Measurements from ENCODE around the gene NPIPB12.
"Not testable (repeated sequence)": the region's sequence is repeated elsewhere in the genome, so short reads cannot be mapped to it uniquely, and the experiment has no call there.

NPIPB12 gene

DNA sequence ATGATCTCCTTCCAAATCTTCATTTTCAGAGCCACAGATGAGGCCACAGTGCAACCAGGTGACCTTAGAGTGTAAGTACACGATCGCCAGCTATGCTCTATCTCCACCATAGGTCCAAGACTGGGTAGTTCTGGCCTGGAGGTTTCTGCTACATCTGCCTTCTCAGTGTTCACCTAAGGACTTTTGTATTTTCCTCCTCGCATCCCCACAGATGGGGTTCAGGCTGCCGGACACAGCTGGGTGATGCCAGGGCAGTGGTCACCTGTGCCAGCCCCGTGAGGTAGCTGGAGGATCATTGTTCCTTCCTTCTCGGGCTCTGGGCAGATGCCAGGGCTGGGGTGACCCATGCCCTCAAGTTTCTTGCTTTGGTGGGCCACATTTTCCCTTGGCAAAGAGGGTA lies at the start of gene NPIPB12:
NPIPB12 (minus strand) TSS at position 101 of the 400 bp plus-strand sequence.
- not testable (repeated sequence) for DNase-seq (ENCODE audit: low spot score)

DNA sequence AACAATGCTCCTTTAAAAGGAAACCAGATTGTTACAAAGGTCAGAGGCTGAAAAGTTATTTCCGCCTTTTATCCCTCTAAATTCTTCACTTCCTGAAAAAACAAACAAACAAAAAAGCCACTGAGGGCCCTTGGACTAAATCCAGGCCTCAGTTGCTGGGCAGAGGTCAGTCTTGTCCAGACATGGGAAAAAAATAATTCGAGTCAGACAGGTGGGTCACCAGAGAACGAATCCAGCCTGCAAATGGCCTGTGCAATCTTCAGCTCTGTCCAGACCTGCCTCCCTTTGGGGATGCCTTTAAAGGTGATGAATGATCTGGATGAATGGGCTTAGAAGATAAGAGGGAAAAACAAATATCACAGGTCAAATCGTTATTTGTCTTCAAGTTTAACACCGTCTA lies 15.3 kb upstream of the NPIPB12 start:
- DNase-seq (ENCODE audit: low spot score): not testable (repeated sequence)

DNA sequence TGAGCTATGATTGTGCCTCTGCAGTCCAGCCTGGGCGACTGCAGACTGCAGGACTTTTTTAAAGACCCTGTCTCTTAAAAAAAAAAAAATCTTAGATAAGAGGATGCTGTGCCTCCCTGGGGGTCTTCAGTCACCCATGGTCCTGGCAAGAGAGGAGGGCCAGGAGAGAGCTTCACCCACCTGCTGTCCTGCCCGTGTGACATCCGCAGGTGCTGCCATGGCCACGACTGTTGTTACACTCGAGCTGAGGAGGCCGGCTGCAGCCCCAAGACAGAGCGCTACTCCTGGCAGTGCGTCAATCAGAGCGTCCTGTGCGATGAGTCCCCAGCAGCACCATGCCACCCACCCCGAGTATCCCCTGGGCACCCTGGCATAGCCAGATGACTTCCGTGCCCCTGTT lies 23.9 kb downstream of the NPIPB12 start:
- not testable (repeated sequence) for DNase-seq (ENCODE audit: low spot score)

DNA sequence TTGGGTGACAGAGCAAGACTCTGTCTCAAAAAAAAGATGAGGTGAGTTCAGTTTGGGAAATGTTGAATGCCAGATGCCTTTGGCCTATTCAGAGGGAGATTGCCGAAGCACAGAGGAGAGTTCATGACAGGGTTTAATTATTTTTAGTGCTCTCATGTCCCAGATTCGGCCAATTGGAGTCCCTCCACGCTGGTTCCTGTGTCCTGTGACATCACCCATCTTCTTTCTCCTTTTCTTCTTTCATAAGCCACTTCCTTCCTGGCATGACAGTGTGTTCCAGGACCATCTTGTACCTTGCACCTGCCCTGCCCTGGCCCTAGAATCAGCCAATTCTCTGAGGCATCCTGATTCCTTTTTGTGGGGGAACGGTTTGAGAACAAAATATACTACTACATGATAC lies 34.1 kb downstream of the NPIPB12 start:
- DNase-seq (ENCODE audit: low spot score): not testable (repeated sequence)

DNA sequence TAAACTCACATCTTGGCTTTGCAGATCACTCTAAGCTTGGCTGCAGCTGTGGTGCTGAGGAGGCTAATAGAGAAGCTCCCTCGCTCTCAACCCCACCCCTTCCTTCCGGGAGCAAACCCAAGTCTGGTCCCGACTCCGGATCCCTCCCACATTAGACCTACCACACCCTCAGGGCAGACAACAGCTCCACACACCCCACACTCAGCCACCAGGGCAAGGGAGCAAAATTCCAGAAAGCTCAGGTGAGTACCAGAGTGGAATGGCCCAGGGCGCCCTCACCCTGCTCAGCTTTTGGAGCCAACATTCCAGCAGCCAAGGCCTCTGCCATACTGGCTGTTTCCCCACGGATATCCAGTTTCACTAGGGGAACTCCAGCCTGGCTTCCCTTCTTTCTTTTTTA lies 36.5 kb downstream of the NPIPB12 start:
- DNase-seq (ENCODE audit: low spot score): not testable (repeated sequence)

DNA sequence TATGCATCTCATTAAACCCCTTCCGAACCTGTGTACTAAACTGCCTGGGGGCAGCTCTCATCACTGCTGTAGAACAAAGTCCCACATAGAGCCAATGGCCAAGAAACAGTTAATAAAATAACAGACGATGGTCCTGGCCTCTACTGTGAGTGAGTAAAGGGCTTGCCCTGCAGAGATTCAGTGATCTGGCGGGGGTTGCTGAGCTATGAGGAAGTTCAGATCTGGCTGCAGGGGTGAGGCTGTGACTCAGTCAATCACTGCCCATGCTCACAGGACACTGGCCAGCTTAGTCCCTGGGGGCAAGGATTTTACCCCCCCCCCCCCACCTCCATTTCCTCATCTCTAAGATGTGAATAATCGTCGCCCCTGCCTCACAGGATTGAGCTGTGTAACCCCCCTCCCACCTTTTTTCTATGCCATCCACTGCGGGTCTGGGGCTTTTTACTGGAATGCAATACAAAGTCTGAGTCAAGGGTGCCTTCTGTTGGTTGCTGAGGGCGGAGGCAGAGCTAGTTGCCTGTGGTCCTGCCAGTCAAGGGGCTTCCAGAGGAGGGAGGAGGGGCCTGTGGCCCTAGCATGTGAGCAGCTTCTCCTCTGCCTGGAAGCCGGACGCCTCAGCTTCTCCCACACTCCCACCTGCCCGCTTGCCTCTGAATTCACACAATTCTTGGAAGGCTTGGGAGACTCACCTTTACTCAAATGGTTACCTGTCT lies 38.4 kb downstream of the NPIPB12 start:
- not testable (repeated sequence) for DNase-seq (ENCODE audit: low spot score)

DNA sequence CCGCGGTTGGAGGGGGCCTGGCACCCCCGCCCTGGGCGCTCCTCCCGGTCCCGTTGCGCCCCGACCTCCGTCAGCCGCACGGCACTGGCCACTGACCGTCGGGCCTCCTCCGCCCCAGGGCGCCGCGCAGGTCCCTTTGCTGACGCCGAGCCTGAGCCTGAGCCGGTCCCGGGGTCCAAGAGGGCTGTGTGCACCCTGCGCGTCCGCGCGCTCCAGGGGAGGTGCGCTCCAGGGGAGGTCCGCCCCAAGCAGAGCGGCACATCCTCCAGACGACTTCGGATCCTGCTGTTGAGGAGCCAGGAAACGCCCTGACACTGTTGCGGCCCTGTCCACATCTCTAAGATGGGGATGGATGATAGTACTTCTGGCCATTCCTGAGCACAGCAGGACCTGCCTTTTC lies 39.3 kb downstream of the NPIPB12 start:
- not testable (repeated sequence) for DNase-seq (ENCODE audit: low spot score)

DNA sequence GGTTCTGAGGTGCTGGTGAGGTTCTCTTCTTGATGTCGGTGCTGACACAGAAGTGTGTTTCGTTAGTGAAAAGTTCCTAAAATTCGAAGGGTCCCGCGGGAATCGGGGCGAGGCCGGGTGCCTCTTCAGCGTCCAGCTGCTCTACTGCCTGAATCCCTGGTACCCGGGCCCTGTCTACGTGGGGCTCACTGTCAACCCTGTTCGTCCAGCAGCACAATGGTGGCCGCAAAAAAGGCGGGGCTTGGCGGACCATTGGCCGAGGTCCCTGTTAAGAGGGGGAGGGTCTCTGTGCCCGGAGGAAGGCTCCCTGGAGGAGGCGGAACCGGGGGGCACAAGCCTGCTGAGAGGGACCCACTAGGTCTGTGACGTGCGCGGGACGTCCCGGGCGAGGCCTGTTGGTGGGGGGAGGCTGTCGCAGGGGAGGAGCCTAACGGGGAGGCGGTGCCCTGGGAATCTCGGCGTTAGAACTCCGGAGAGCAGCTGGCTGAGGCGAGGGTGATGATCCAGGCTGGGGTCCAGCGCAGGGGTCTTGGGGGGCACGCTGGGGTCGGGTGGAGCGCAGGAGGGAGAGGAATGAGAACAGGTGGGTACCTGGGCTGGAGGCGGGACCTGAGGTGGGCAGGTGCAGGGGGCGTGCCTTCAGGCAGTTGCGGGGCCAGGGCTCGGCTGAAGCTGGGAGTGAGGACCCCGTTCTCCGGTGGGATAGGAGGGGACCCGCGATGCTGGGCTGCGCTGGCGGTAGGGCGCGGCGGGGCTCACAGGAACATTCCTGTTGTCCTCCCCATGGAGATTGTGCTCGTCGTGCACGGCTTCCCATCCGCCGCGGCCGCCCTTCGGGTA lies 40.0 kb downstream of the NPIPB12 start:
- DNase-seq (ENCODE audit: low spot score): not testable (repeated sequence)

DNA sequence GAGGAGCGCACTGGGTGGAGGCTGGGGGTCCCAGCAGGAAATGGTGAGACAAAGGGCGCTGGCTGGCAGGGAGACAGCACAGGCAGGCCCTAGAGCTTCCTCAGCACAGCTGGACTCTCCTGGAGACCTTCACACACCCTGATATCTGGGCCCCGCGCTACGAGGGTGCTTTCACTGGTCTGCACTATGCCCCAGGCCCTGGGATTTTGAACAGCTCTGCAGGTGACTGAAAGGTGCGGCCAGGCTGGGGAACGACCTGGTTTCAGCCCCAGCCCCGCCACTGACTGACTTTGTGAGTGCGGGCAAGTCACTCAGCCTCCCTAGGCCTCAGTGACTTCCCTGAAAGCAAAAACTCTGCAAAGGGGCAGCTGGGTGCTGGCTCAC lies 45.6 kb downstream of the NPIPB12 start:
- DNase-seq (ENCODE audit: low spot score): not testable (repeated sequence)

DNA sequence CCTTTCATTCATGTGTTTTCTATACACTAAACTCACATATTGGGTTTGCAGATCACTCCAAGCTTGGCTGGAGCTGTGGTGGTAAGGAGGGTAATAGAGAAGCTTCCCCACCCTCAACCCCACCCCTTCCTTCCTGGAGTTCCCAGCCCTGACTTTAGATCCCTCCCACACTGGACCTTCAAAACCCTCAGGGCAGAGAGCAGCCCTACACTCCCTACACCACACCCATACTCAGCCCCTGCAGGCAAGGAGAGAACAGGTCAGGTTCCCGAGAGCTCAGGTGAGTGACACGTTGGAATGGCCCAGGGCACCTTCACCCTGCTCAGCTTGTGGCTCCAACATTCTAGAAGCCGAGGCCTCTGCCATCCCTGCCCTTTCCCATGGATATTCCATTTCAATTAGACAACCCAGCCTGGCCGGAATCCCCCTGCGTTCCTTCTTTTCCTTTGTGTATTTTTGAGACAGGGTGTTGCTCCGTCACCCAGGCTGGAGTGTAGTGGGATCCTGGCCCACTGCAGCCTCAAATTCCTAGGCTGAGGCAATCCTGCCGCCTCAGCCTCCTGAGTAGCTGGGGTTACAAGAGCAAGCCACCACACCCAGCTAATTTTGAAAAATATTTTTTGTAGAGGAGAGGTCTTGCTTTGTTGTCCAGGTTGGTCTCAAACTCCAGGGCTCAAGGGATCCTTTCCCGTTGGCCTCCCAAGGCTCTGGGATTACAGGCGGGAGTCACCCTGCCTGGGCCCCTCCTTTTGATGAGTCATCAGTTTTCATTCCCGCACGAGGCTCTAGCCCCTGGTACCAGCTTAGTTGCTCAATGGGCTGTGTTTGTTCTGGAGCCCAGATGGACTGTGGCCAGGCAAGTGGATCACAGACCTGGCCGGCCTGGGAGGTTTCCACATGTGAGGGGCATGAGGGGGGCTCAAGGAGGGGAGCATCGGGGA lies 46.2 kb downstream of the NPIPB12 start, which contains the start of gene SULT1A4:
SULT1A4 (plus strand) TSS at position 208 of the 941 bp plus-strand sequence. CDS start 1,473 bp downstream, outside the sequence.
- not testable (repeated sequence) for DNase-seq (ENCODE audit: low spot score)

DNA sequence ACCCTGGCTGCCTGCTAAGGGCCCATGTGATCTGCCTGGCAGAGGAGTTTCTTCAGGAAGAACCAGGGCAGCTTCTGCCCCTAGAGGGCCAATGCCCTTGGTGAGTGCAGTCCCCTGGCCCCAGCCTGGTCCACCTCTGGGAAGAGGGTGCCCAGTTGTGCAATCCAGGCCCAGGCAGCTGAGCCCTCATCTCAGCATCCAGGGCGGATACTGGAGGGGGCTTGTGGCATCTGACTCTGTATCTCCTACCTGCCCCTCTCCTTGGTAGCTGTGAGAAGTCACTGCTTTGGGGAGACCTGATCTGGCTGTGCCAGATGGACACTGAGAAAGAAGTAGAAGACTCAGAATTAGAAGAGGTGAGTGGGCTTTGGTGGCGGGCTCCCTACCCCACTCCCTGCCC lies 48.5 kb downstream of the NPIPB12 start:
- not testable (repeated sequence) for DNase-seq (ENCODE audit: low spot score)

DNA sequence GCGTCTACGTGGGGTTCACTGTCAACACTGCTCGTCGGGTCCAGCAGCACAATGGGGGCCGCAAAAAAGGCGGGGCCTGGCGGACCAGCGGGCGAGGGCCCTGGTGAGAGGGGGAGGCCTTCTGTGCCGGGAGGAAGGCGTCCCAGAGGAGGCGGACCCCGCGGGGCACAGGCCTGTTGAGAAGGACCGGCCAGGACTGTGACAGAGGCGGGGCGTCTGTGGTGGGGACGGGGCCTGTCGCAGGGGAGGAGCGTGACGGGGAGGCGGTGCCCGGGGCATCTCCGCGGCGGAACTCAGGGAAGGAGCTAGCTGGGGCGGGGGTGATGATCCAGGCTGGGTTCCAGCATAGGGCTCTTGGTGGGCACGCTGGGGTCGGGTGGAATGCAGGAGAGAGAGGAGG lies 51.4 kb downstream of the NPIPB12 start:
- DNase-seq (ENCODE audit: low spot score): not testable (repeated sequence)

DNA sequence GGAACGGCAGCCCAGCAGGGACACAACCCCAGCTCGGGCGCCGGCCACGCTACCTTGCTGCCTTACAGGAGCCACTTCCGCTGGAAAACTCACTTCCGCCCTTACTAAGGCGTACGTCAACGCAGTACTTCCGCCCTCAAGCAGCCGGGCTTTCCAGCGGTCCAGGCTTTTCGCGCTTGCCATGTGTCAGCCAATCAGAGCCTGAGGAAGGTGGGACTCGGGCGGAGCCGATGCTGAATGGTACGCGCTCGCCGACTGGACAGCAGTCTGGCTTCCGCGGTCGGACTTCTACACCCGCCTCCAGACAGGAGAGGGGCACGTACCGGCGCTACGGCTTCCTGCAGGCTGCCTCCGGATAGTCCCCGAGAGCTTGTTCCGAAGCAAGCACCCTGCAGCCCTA lies 51.9 kb downstream of the NPIPB12 start, which contains the start of the genes BOLA2 and SLX1B:
BOLA2 (minus strand) TSS at position 83 of the 400 bp plus-strand sequence. CDS start 98 bp downstream, outside the sequence.
SLX1B (plus strand) TSS at position 265 of the 400 bp plus-strand sequence.
- DNase-seq (ENCODE audit: low spot score): not testable (repeated sequence)

DNA sequence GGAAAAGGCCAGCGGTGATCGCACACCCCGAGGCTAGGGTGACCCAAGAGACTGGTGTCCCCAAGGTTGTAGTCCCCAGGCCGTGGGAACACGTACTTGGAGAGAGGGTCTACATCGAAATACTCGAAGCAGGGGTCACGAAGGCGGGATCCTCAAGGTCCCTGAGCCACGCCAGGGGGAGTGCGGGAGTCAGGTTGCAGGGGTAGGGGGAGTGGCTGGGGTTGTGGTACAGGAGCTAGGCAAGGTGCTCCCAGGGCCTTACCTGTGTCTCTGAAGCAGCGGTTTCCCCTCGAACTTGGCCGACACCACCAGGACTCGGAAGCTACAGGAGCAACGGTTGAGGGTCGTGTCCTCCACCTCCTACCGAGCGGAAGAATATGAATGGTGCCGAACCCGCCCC lies 52.5 kb downstream of the NPIPB12 start:
- DNase-seq (ENCODE audit: low spot score): not testable (repeated sequence)
